Astrocyte (in vitro differentiated cells and primary cell): ENCODE measurements around the gene LAS1L. TPM values are rescaled to one million over a fixed set of nuclear protein-coding genes. Genes with fewer than 3 reads are reported as not detected.

Experiments
- DNase-seq: peaks from one replicate; pipeline ENCODE4 v3.0.0-alpha.2; 2010; ENCODE audit warnings: low read depth
- FAIRE-seq: peaks from 2 replicates; lab custom pipeline; 2011; peaks lifted over from hg19 to GRCh38; lab: Jason Lieb, UNC
- H2AFZ ChIP-seq: 2 replicates; pipeline ENCODE4 v1.6.0; 2012; ENCODE audit warnings: low read depth, low read length, inconsistent platforms
- H3K27ac ChIP-seq: 2 replicates; pipeline ENCODE4 v1.5.1; 2011; ENCODE audit warnings: low read depth, low read length, inconsistent platforms
- H3K27me3 ChIP-seq: 2 replicates; pipeline ENCODE4 v1.6.0; 2011; ENCODE audit warnings: low read length, inconsistent platforms; ENCODE audit not compliant: insufficient read depth
- H3K36me3 ChIP-seq: 2 replicates; pipeline ENCODE4 v1.5.1; 2011; ENCODE audit warnings: low read length, inconsistent platforms; ENCODE audit not compliant: insufficient read depth
- H3K4me1 ChIP-seq: 2 replicates; pipeline ENCODE4 v1.5.1; 2011; ENCODE audit warnings: low read length, inconsistent platforms; ENCODE audit not compliant: insufficient read depth
- H3K4me2 ChIP-seq: 2 replicates; pipeline ENCODE4 v1.6.0; 2012; ENCODE audit warnings: low read length, inconsistent platforms
- H3K4me3 ChIP-seq: 2 replicates; pipeline ENCODE4 v1.5.1; 2011; ENCODE audit warnings: low read depth, mild to moderate bottlenecking, low read length, inconsistent platforms; ENCODE audit not compliant: insufficient read depth
- H3K79me2 ChIP-seq: 2 replicates; pipeline ENCODE4 v1.6.0; 2012; ENCODE audit warnings: mild to moderate bottlenecking, low read length, inconsistent platforms; ENCODE audit not compliant: insufficient read depth
- H3K9ac ChIP-seq: 2 replicates; pipeline ENCODE4 v1.6.0; 2012; ENCODE audit warnings: mild to moderate bottlenecking, low read length, inconsistent platforms
- H3K9me3 ChIP-seq: 2 replicates; pipeline ENCODE4 v1.5.1; 2012; ENCODE audit warnings: low read depth, mild to moderate bottlenecking, low read length, inconsistent platforms; ENCODE audit not compliant: insufficient read depth
- H4K20me1 ChIP-seq: 2 replicates; pipeline ENCODE4 v1.6.0; 2012; ENCODE audit warnings: low read length, inconsistent platforms; ENCODE audit not compliant: insufficient read depth
- H3K27ac Mint-ChIP-seq: one replicate; pipeline ENCODE4 v1.8.0; 2021; ENCODE audit warnings: mild to moderate bottlenecking, mixed read lengths; ENCODE audit not compliant: unreplicated experiment
- H3K27me3 Mint-ChIP-seq: one replicate; pipeline ENCODE4 v1.8.0; 2021; ENCODE audit warnings: low read depth, mixed read lengths; ENCODE audit not compliant: unreplicated experiment
- H3K36me3 Mint-ChIP-seq: one replicate; pipeline ENCODE4 v1.8.0; 2021; ENCODE audit warnings: low read depth, mixed read lengths; ENCODE audit not compliant: unreplicated experiment
- H3K4me1 Mint-ChIP-seq: one replicate; pipeline ENCODE4 v1.8.0; 2021; ENCODE audit warnings: low read depth, mixed read lengths; ENCODE audit not compliant: unreplicated experiment
- H3K4me3 Mint-ChIP-seq: one replicate; pipeline ENCODE4 v1.8.0; 2021; ENCODE audit warnings: mild to moderate bottlenecking, moderate library complexity, mixed read lengths; ENCODE audit not compliant: unreplicated experiment
- H3K9me3 Mint-ChIP-seq: one replicate; pipeline ENCODE4 v1.8.0; 2021; ENCODE audit warnings: mild to moderate bottlenecking, mixed read lengths; ENCODE audit not compliant: unreplicated experiment
- EZH2 ChIP-seq: IDR thresholded peaks from 2 replicates; pipeline ENCODE4 v1.6.1; 2012; ENCODE audit warnings: mild to moderate bottlenecking, low read length, inconsistent platforms; ENCODE audit not compliant: insufficient read depth
- total RNA-seq: library from RNA; stranded (reverse); gene quantifications from 2 replicates; pipeline ENCODE4 v1.2.1, GENCODE V29; 2021
- TF ChIP-seq, protein P1 (sequence below): IDR thresholded peaks from 2 replicates; pipeline ENCODE4 v1.5.1; 2011; ENCODE audit warnings: low read depth, mild to moderate bottlenecking, inconsistent platforms, low read length, moderate library complexity; ENCODE audit not compliant: insufficient read depth

Gene LAS1L
- total RNA-seq, 1 donor from 2014 or later: 35.4 TPM

DNA sequence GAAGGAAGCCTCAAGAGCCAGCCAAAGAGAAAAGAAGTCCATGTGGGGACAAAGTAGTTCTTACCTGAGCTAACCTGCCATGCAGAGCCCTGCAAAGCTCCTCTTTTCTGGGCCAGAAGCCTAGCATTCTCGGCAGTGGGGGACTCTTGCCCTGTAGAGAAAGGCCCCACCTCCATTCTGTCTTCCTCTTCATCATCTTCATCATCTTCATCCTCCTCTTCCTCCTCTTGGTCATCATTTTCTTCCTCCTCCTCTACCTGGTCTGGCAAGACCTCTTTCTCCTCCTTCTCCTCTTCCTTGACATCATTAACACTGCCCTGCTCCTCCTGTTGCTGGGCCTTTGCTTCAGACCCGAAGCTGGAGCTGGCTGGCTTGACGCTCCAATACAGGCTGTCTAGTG, 16.7 kb downstream of the LAS1L start:
- Mint-ChIP-seq H3K4me3 (no peak overlapping the region), H3K27me3 (no peaks in the 10 kb centered on the region), H3K9me3 (no peaks in the 10 kb centered on the region), H3K36me3 (peaks cover 13% of the 10 kb centered on the region), H3K4me1 (peaks cover 9% of the 10 kb centered on the region), H3K27ac (no peak overlapping the region)
- Histone ChIP-seq H3K27ac (no peak overlapping the region), H3K27me3 (no peaks in the 10 kb centered on the region), H2AFZ (no peak overlapping the region), H3K9me3 (no peaks in the 10 kb centered on the region), H4K20me1 (no peaks in the 10 kb centered on the region), H3K9ac (no peak overlapping the region), H3K4me3 (no peak overlapping the region), H3K4me2 (no peak overlapping the region), H3K79me2 (no peaks in the 10 kb centered on the region), H3K36me3 (peaks cover 4% of the 10 kb centered on the region), H3K4me1 (no peaks in the 10 kb centered on the region)
- DNase-seq: no peak
- no peak for FAIRE-seq
- TF ChIP-seq, protein P1, sequence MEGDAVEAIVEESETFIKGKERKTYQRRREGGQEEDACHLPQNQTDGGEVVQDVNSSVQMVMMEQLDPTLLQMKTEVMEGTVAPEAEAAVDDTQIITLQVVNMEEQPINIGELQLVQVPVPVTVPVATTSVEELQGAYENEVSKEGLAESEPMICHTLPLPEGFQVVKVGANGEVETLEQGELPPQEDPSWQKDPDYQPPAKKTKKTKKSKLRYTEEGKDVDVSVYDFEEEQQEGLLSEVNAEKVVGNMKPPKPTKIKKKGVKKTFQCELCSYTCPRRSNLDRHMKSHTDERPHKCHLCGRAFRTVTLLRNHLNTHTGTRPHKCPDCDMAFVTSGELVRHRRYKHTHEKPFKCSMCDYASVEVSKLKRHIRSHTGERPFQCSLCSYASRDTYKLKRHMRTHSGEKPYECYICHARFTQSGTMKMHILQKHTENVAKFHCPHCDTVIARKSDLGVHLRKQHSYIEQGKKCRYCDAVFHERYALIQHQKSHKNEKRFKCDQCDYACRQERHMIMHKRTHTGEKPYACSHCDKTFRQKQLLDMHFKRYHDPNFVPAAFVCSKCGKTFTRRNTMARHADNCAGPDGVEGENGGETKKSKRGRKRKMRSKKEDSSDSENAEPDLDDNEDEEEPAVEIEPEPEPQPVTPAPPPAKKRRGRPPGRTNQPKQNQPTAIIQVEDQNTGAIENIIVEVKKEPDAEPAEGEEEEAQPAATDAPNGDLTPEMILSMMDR: no peak
- TF ChIP-seq EZH2: no peak

DNA sequence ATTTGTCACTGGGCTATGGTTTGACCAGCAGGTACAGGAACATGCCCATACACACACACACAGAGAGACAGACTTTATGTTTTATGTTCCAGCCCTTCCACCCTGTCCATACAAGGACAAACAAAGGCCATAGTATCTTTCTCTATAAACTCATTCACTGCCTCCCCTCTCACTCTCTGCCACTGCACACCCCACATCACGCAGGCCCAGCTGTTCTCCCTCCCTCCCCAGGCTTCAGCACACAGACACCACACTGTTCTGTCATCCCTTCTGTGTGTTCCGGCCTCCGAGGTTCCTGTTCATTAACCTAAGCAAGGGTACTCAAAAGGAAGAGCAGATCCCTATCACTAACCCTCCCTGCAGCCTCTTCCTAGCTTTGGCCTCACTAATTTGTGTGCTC, 17.8 kb downstream of the LAS1L start:
- no peak overlapping the region for H3K4me2 ChIP-seq
- peaks cover 7% of the 10 kb centered on the region for H3K36me3 Mint-ChIP-seq
- H3K9me3 ChIP-seq: no peaks in the 10 kb centered on the region
- FAIRE-seq (no peak), DNase-seq (no peak)
- H3K4me1 Mint-ChIP-seq: peaks cover 2% of the 10 kb centered on the region
- no peaks in the 10 kb centered on the region for H4K20me1 ChIP-seq
- no peaks in the 10 kb centered on the region for H3K27me3 ChIP-seq
- TF ChIP-seq, protein P1: no peak
- TF ChIP-seq EZH2: no peak
- H3K4me3 Mint-ChIP-seq: no peak overlapping the region
- no peak overlapping the region for H3K4me3 ChIP-seq
- no peak overlapping the region for H3K27ac Mint-ChIP-seq
- H3K36me3 ChIP-seq: peaks cover 4% of the 10 kb centered on the region
- no peak overlapping the region for H3K9ac ChIP-seq
- H3K27me3 Mint-ChIP-seq: no peaks in the 10 kb centered on the region
- H3K27ac ChIP-seq: no peak overlapping the region
- H2AFZ ChIP-seq: no peak overlapping the region
- H3K4me1 ChIP-seq: no peaks in the 10 kb centered on the region
- peaks cover under 1% of the 10 kb centered on the region for H3K9me3 Mint-ChIP-seq
- H3K79me2 ChIP-seq: no peaks in the 10 kb centered on the region

DNA sequence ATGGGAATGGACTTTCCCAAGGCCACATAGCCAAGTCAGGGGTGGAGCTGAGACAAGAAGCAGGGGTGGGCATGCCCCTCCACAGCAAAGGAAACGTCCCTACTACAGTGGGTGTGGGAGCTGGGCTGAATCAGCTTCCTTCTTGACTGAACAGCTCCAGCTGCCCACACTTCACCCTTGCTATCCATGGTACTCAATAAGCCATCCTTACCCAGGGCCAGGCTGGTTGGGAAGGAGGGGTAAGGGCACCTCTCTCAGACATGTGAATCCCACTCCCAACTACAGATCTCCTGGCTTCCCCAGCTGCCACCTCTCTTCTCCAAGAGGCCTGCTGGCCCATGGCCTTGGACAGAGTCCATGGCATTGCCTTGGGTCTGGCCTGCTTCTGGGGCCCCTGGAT, 21.0 kb downstream of the LAS1L start:
- H3K36me3 ChIP-seq: peaks cover 2% of the 10 kb centered on the region

More for the DNA sequence above, 21.0 kb downstream of the LAS1L start:
- DNase-seq (no peak), FAIRE-seq (no peak)
- Histone ChIP-seq H3K9me3 (no peaks in the 10 kb centered on the region), H3K27me3 (no peaks in the 10 kb centered on the region), H3K9ac (no peak overlapping the region), H3K27ac (no peak overlapping the region), H4K20me1 (no peaks in the 10 kb centered on the region), H3K4me2 (no peak overlapping the region), H3K4me3 (no peak overlapping the region), H3K79me2 (no peaks in the 10 kb centered on the region), H3K4me1 (no peaks in the 10 kb centered on the region), H2AFZ (no peak overlapping the region)
- Mint-ChIP-seq H3K27ac (no peak overlapping the region), H3K9me3 (peaks cover 2% of the 10 kb centered on the region), H3K4me1 (peaks cover 5% of the 10 kb centered on the region), H3K4me3 (no peak overlapping the region), H3K36me3 (peaks cover 10% of the 10 kb centered on the region), H3K27me3 (no peaks in the 10 kb centered on the region)
- TF ChIP-seq EZH2: no peak
- TF ChIP-seq, protein P1: no peak
